ENCODE measurements around the gene CRYAB. TPM values are rescaled to one million over a fixed set of nuclear protein-coding genes. Genes with fewer than 3 reads are reported as not detected.

The CRYAB gene
- total RNA-seq, 1 experiment from 2014 or later: 2.1 TPM

DNA sequence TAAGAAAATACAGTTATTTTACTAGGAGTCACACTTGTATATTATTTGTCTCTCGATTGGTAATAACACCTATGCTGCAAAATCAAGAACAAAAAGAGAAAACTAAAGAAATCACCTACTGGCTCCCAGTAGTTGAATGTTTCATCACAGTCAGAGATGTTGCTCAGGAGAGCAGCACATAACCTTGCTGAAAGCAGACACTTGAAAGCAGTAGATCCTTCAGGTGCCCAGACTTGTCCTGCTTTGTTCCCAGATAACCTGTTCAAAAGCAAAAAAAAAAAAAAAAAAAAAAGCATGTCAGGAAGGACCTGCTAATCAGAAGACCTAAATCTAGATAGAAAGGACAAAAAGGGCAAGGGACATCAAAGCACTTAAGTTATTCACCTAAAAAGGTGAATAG is 41.5 kb downstream of the CRYAB start:
- no peak for TF ChIP-seq E2F1 (CRISPR knock-in tag; IDR thresholded peaks at IDR 0.05)
- no peak for TF ChIP-seq ATF3 (CRISPR knock-in tag; conservative IDR thresholded peaks at IDR 0.05)
- no peak for TF ChIP-seq ZNF232 (CRISPR knock-in tag; IDR thresholded peaks at IDR 0.05)
- TF ChIP-seq SP1 (CRISPR knock-in tag; conservative IDR thresholded peaks at IDR 0.05): no peak
- no peak for TF ChIP-seq USF1 (CRISPR knock-in tag; IDR thresholded peaks at IDR 0.05)
- TF ChIP-seq PRRX2 (CRISPR knock-in tag; IDR thresholded peaks at IDR 0.05): no peak
- TF ChIP-seq, protein P1, sequence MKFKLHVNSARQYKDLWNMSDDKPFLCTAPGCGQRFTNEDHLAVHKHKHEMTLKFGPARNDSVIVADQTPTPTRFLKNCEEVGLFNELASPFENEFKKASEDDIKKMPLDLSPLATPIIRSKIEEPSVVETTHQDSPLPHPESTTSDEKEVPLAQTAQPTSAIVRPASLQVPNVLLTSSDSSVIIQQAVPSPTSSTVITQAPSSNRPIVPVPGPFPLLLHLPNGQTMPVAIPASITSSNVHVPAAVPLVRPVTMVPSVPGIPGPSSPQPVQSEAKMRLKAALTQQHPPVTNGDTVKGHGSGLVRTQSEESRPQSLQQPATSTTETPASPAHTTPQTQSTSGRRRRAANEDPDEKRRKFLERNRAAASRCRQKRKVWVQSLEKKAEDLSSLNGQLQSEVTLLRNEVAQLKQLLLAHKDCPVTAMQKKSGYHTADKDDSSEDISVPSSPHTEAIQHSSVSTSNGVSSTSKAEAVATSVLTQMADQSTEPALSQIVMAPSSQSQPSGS (CRISPR knock-in tag; IDR thresholded peaks at IDR 0.05; ENCODE audit: borderline replicate concordance, low read depth): no peak
- no peak for TF ChIP-seq ZNF423 (CRISPR knock-in tag; IDR thresholded peaks at IDR 0.05)
- TF ChIP-seq GRHL2 (CRISPR knock-in tag; IDR thresholded peaks at IDR 0.05; ENCODE audit: insufficient replicate concordance, severe bottlenecking): no peak
- TF ChIP-seq NFYB (CRISPR knock-in tag; conservative IDR thresholded peaks at IDR 0.05; ENCODE audit: low read depth): no peak
- no peak for TF ChIP-seq ZNF317 (CRISPR knock-in tag; IDR thresholded peaks at IDR 0.05; ENCODE audit: borderline replicate concordance, low read depth)
- TF ChIP-seq HMGXB4 (CRISPR knock-in tag; IDR thresholded peaks at IDR 0.05): no peak
- TF ChIP-seq ZSCAN18 (CRISPR knock-in tag; IDR thresholded peaks at IDR 0.05): no peak
- no peak for TF ChIP-seq ZNF219 (CRISPR knock-in tag; IDR thresholded peaks at IDR 0.05; ENCODE audit: borderline replicate concordance)
- no peak for TF ChIP-seq ZNF512 (CRISPR knock-in tag; IDR thresholded peaks at IDR 0.05; ENCODE audit: borderline replicate concordance)
- no peak for TF ChIP-seq MYBL2 (CRISPR knock-in tag; IDR thresholded peaks at IDR 0.05)
- TF ChIP-seq EMX1 (CRISPR knock-in tag; IDR thresholded peaks at IDR 0.05): no peak
- ATAC-seq (no peak), DNase-seq (ENCODE audit: low spot score) (no peak)
- H3K4me1 Mint-ChIP-seq: peaks cover 12% of the 10 kb centered on the region
- ChIA-PET CTCF (interaction anchor here (0.5 to 3.3 kb wide), 24 partner anchors 9 to 441 kb away, joined by 3 to 51 read pairs (median 6); partner anchors contain the start of genes DIXDC1, DLAT, PPP2R1B and SIK2), POLR2A (interaction anchor here (1.0 to 1.9 kb wide), 3 partner anchors 48 to 103 kb away, joined by 6 to 18 read pairs (median 12); partner anchors contain the start of gene C11orf52)
- peaks cover 2% of the 10 kb centered on the region; the same call in 1 of the 2 replicates for H3K36me3 Mint-ChIP-seq
- no peak overlapping the region for H3K27ac Mint-ChIP-seq
- no peaks in the 10 kb centered on the region; the same call in 1 of the 2 replicates for H3K27me3 Mint-ChIP-seq (ENCODE audit: low read depth)
- H3K4me3 Mint-ChIP-seq: no peak overlapping the region
- H3K9me3 Mint-ChIP-seq: no peaks in the 10 kb centered on the region

Measured in WTC11 (cell line).